Esophagus muscularis mucosa (tissue), 4 donors: Measurements from ENCODE around the gene AIM2. TPM values are rescaled to one million over a fixed set of nuclear protein-coding genes. Genes with fewer than 3 reads are reported as not detected.

ENCODE experiments used
- DNase-seq: peaks from one replicate; pipeline ENCODE4 v3.0.0-alpha.2; 2017; ENCODE audit errors: extremely low spot score
- H3K27ac ChIP-seq, 4 donors: fragments of 200-600 bp; sonication (generic); replicated peaks in 1 of 4; 1 replicate in 3 of 4; 2 replicates in 1 of 4; pipeline ENCODE4 v1.5.1; 2016 to 2019; ENCODE audit warnings: mild to moderate bottlenecking in 1 of 4
- H3K27me3 ChIP-seq, 4 donors: fragments of 200-600 bp; sonication (generic); one replicate each; pipeline versions ENCODE4 v1.5.1 to v1.6.0; 2016 to 2019
- H3K36me3 ChIP-seq, 4 donors: fragments of 200-600 bp; sonication (generic); one replicate each; pipeline ENCODE4 v1.5.1; 2016 to 2019
- H3K4me1 ChIP-seq, 4 donors: fragments of 200-600 bp; sonication (generic); one replicate each; pipeline ENCODE4 v1.5.1; 2016 to 2019
- H3K4me3 ChIP-seq, 4 donors: fragments of 200-600 bp; sonication (generic); 1 replicate in 2 of 4; 2 replicates in 2 of 4; pipeline ENCODE4 v1.5.1; 2016 to 2019; ENCODE audit warnings: mild to moderate bottlenecking in 4 of 4, moderate library complexity in 1 of 4
- H3K9me3 ChIP-seq, 4 donors: fragments of 200-600 bp; sonication (generic); 1 replicate in 3 of 4; 2 replicates in 1 of 4; pipeline ENCODE4 v1.5.1; 2016 to 2019
- EP300 ChIP-seq: sonication (generic); formaldehyde crosslinking; IDR thresholded peaks from one replicate; pipeline ENCODE4 v1.6.1; 2017; ENCODE audit warnings: antibody characterized with exemption
- POLR2A ChIP-seq: fragments of 450-650 bp; IDR thresholded peaks from one replicate; pipeline ENCODE4 v1.6.1; 2017; ENCODE audit warnings: antibody characterized with exemption, moderate library complexity, mild to moderate bottlenecking, low read depth
- POLR2AphosphoS5 ChIP-seq, 2 donors: sonication (generic); formaldehyde crosslinking; IDR thresholded peaks; one replicate each; pipeline ENCODE4 v1.6.1; 2017; ENCODE audit warnings: antibody characterized with exemption in 2 of 2
- WGBS: methylation state at CpG from one replicate; pipeline ENCODE4 v1.1.5; 2018; 5-methylcytosine and 5-hydroxymethylcytosine counted together
- intact Hi-C: fragments of 100-400 bp; cut with DNase I; formaldehyde crosslinking; loops from one replicate; pipeline ENCODE4 v1.15.1; 2023
- total RNA-seq, 4 donors: library from RNA; depleted of rRNA; stranded (reverse); fragments of >200 nt; gene quantifications; one replicate each; pipeline versions ENCODE4 v1.1.0 to v1.2.1, GENCODE V29; 2016
- TF ChIP-seq, protein P1 (sequence below), 3 experiments: fragments of 200-600 bp in 2 of 3; fragments of 450-650 bp in 1 of 3; sonication (generic) in 2 of 3; IDR thresholded peaks; one replicate each; pipeline ENCODE4 v1.5.1; 2017 to 2019; ENCODE audit warnings: antibody characterized with exemption in 3 of 3, mild to moderate bottlenecking in 2 of 3, moderate library complexity in 1 of 3

AIM2 gene
- total RNA-seq, 4 donors from 2014 or later, result 0.32 to 0.50 TPM; not detected in 2

DNA sequence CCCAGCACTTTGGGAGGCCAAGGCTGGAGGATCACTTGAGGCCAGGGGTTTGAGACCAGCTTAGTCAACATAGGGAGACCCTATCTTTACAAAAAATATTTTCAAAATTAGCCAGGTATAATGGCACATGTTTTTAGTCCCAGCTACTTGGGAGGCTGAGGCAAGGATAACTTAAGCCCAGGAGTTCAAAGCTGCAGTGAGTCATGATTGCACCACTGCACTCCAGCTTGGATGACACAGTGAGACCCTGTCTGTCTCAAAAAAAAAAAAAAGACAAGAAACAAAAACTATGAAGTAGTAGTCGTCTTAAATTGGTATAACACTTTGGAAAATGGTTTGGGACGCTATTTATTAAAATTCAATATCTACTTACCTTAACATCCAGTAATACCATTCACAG lies 7.7 kb downstream of the AIM2 start:
- 63% methylated on average over 2 of the region's 2 CpGs for WGBS
- Histone ChIP-seq H3K4me3 (no peak overlapping the region), H3K4me1 (no peaks in the 10 kb centered on the region), H3K9me3 (no peaks in the 10 kb centered on the region), H3K36me3 (no peaks in the 10 kb centered on the region), H3K27me3 (peaks cover 0 to 12% (median 0%) of the 10 kb centered on the region in 4 donors), H3K27ac (no peak overlapping the region)
- no peak for DNase-seq
- TF ChIP-seq POLR2A, result no peak
- TF ChIP-seq, protein P1, sequence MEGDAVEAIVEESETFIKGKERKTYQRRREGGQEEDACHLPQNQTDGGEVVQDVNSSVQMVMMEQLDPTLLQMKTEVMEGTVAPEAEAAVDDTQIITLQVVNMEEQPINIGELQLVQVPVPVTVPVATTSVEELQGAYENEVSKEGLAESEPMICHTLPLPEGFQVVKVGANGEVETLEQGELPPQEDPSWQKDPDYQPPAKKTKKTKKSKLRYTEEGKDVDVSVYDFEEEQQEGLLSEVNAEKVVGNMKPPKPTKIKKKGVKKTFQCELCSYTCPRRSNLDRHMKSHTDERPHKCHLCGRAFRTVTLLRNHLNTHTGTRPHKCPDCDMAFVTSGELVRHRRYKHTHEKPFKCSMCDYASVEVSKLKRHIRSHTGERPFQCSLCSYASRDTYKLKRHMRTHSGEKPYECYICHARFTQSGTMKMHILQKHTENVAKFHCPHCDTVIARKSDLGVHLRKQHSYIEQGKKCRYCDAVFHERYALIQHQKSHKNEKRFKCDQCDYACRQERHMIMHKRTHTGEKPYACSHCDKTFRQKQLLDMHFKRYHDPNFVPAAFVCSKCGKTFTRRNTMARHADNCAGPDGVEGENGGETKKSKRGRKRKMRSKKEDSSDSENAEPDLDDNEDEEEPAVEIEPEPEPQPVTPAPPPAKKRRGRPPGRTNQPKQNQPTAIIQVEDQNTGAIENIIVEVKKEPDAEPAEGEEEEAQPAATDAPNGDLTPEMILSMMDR (IDR thresholded peaks at IDR 0.05), result no peak
- intact Hi-C loops, result no loop called here

GRCh38 chr1:159067699-159068621 lies 8.6 kb downstream of the AIM2 start:
- Histone ChIP-seq H3K4me1 (no peaks in the 10 kb centered on the region), H3K27me3 (peaks cover 0 to 3% (median 0%) of the 10 kb centered on the region in 4 donors), H3K4me3 (no peak overlapping the region), H3K27ac (no peak overlapping the region), H3K36me3 (no peaks in the 10 kb centered on the region), H3K9me3 (no peaks in the 10 kb centered on the region)
- no peak for DNase-seq
- intact Hi-C loops, result no loop called here
- WGBS, result 56% methylated on average over 6 of the region's 6 CpGs
- TF ChIP-seq EP300 (no peak), POLR2AphosphoS5 (IDR thresholded peaks at IDR 0.05) (no peak), POLR2A (no peak)
- TF ChIP-seq, protein P1 (IDR thresholded peaks at IDR 0.05), result no peak

DNA sequence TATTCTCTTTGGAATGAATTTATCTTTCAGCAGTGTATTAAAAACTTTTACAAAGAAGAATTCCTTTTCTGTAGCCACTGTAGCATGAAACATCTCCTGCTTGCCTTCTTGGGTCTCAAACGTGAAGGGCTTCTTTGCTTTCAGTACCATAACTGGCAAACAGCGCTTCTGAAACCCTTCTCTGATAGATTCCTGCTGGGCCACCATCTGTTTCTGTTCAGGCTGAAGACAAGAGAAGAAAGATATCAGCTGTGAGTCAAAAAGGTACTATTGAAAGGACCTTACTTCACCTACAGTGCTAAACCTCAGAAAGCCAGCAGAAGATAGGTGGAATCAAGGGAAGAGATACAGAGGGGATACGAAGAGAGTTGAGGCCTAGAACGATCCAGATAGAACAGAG lies 10.5 kb downstream of the AIM2 start:
- 79% methylated on average over 4 of the region's 4 CpGs for WGBS
- Histone ChIP-seq H3K27me3 (no peaks in the 10 kb centered on the region), H3K4me1 (no peaks in the 10 kb centered on the region), H3K4me3 (no peak overlapping the region), H3K36me3 (no peaks in the 10 kb centered on the region), H3K9me3 (no peaks in the 10 kb centered on the region), H3K27ac (no peak overlapping the region)
- intact Hi-C loops, result no loop called here
- TF ChIP-seq POLR2AphosphoS5 (IDR thresholded peaks at IDR 0.05) (no peak), POLR2A (no peak), EP300 (no peak)
- TF ChIP-seq, protein P1 (IDR thresholded peaks at IDR 0.05), result no peak
- DNase-seq, result no peak

GRCh38 chr1:159065106-159065505 lies 11.5 kb downstream of the AIM2 start:
- H3K27ac ChIP-seq, result no peak overlapping the region
- no peaks in the 10 kb centered on the region for H3K9me3 ChIP-seq
- TF ChIP-seq EP300 (no peak), POLR2A (no peak), POLR2AphosphoS5 (IDR thresholded peaks at IDR 0.05) (no peak)
- TF ChIP-seq, protein P1 (IDR thresholded peaks at IDR 0.05), result no peak
- H3K4me1 ChIP-seq, result no peaks in the 10 kb centered on the region
- no peak overlapping the region for H3K4me3 ChIP-seq
- WGBS, result 94% methylated on average over 8 of the region's 8 CpGs
- no peak for DNase-seq
- no peaks in the 10 kb centered on the region for H3K27me3 ChIP-seq
- intact Hi-C loops, result no loop called here
- no peaks in the 10 kb centered on the region for H3K36me3 ChIP-seq

GRCh38 chr1:159058751-159059150 lies 17.8 kb downstream of the AIM2 start:
- 86% methylated on average over 7 of the region's 7 CpGs for WGBS
- no peak overlapping the region for H3K4me3 ChIP-seq
- intact Hi-C loops, result no loop called here
- H3K36me3 ChIP-seq, result peaks cover 0 to 26% (median 18%) of the 10 kb centered on the region in 4 donors
- H3K27me3 ChIP-seq, result no peaks in the 10 kb centered on the region
- no peak for DNase-seq
- no peak overlapping the region for H3K27ac ChIP-seq
- H3K4me1 ChIP-seq, result peaks cover 0 to 9% (median 0%) of the 10 kb centered on the region in 4 donors
- H3K9me3 ChIP-seq, result no peaks in the 10 kb centered on the region
- TF ChIP-seq POLR2A (no peak), POLR2AphosphoS5 (IDR thresholded peaks at IDR 0.05) (no peak), EP300 (no peak)
- TF ChIP-seq, protein P1 (IDR thresholded peaks at IDR 0.05), result no peak
